Caco-2 (cell line): Measurements from ENCODE around the gene BSPRY. TPM values are rescaled to one million over a fixed set of nuclear protein-coding genes. Genes with fewer than 3 reads are reported as not detected.
"Not testable (repeated sequence)": the region's sequence is repeated elsewhere in the genome, so short reads cannot be mapped to it uniquely, and the experiment has no call there.

Experiments
- BruUV-seq: library from RNA; stranded (reverse); fragments of 400-500 nt; replicated peaks from 2 replicates; lab custom pipeline; 2021; lab: Mats Ljungman, UMichigan
- CTCF ChIA-PET: fragments of 300-600 bp; sonication (Branson Sonifier 250); formaldehyde crosslinking; loops from one replicate; lab custom pipeline; 2022; ENCODE audit warnings: antibody characterized with exemption; lab: Charles Lee
- POLR2A ChIA-PET: fragments of 300-600 bp; sonication (Branson Sonifier 250); formaldehyde crosslinking; loops from one replicate; lab custom pipeline; 2022; ENCODE audit warnings: antibody characterized with exemption; lab: Charles Lee
- DNase-seq, 2 experiments: peaks; one replicate each; pipeline versions ENCODE4 v3.0.0 to v3.0.0-alpha.2; 2020 to 2022
- H3K27me3 ChIP-seq: replicated peaks from 2 replicates; pipeline ENCODE4 v1.6.0; 2011; ENCODE audit warnings: low read length; ENCODE audit not compliant: control insufficient read depth, insufficient read depth
- H3K36me3 ChIP-seq: 2 replicates; pipeline ENCODE4 v1.5.1; 2011; ENCODE audit warnings: low read length; ENCODE audit not compliant: control insufficient read depth, insufficient read depth
- H3K4me1 ChIP-seq: fragments of 250-450 bp; sonication (Bioruptor Pico); 2 replicates; pipeline ENCODE4 v1.5.1; 2020; ENCODE audit warnings: mild to moderate bottlenecking
- H3K4me3 ChIP-seq: 2 replicates; pipeline ENCODE4 v1.5.1; 2011; ENCODE audit warnings: low read depth, mild to moderate bottlenecking, control low read depth, low read length
- H3K9me3 ChIP-seq: fragments of 250-450 bp; sonication (Bioruptor Pico); 2 replicates; pipeline ENCODE4 v1.5.1; 2020; ENCODE audit warnings: mild to moderate bottlenecking, moderate library complexity
- H3K27ac Mint-ChIP-seq: one replicate; pipeline ENCODE4 v1.8.0; 2022; ENCODE audit warnings: mixed read lengths; ENCODE audit not compliant: unreplicated experiment
- H3K27me3 Mint-ChIP-seq: one replicate; pipeline ENCODE4 v1.8.0; 2022; ENCODE audit warnings: mixed read lengths; ENCODE audit not compliant: insufficient read depth, unreplicated experiment
- H3K36me3 Mint-ChIP-seq: one replicate; pipeline ENCODE4 v1.8.0; 2022; ENCODE audit warnings: mild to moderate bottlenecking, mixed read lengths; ENCODE audit not compliant: insufficient read depth, unreplicated experiment
- H3K4me1 Mint-ChIP-seq: one replicate; pipeline ENCODE4 v1.8.0; 2022; ENCODE audit warnings: low read depth, mixed read lengths; ENCODE audit not compliant: unreplicated experiment
- H3K4me3 Mint-ChIP-seq: one replicate; pipeline ENCODE4 v1.8.0; 2022; ENCODE audit warnings: mild to moderate bottlenecking, moderate library complexity, mixed read lengths; ENCODE audit not compliant: unreplicated experiment
- H3K9me3 Mint-ChIP-seq: one replicate; pipeline ENCODE4 v1.8.0; 2022; ENCODE audit warnings: mixed read lengths; ENCODE audit not compliant: unreplicated experiment
- intact Hi-C: fragments of 100-400 bp; cut with micrococcal nuclease; formaldehyde crosslinking; loops from one replicate; pipeline ENCODE4 v1.10.0; 2022; ENCODE audit not compliant: unreplicated experiment
- total RNA-seq: library from RNA; stranded (reverse); gene quantifications from 2 replicates; pipeline ENCODE4 v1.2.3, GENCODE V29; 2022
- TF ChIP-seq, protein P1 (sequence below), 2 experiments: fragments of 200-600 bp in 1 of 2; IDR thresholded peaks; 1 replicate in 1 of 2; 2 replicates in 1 of 2; pipeline versions ENCODE4 v1.5.1 to v1.8.0; 2011 to 2022; ENCODE audit warnings: antibody characterized with exemption in 1 of 2, control low read depth in 1 of 2, inconsistent platforms in 1 of 2, low read depth in 1 of 2, low read length in 1 of 2, mild to moderate bottlenecking in 1 of 2, moderate library complexity in 1 of 2; ENCODE audit not compliant: insufficient read depth in 1 of 2, severe bottlenecking in 1 of 2, unreplicated experiment in 1 of 2

Gene BSPRY
- total RNA-seq, 1 experiment from 2014 or later = 14.7 TPM

DNA sequence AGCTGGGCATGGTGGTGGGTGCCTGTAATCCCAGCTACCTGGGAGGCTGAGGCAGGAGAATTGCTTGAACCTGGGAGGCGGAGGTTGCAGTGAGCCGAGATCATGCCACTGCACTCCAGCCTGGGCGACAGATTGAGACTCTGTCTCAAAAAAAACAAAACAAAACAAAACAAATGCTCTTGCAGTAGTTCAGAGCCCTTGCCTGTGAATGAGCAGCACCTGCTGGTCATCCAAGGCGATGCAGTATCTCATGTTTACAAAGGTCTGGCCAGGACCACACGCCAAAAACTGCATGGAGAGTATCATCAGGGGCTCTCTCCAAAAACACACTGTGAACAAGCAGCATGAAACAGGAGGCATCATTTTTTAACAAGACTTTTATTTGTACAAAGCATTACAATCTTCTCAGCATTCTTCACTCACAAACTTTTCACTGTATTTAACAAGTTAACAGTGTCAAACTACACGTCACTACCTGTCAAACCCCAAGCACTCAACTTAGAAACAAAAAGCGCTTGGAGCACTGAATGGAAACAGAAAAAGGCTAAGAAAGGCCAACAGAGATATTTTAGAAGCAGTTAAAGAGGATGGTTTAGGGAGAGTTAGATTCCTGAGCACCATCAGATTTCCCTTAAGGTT is 57.7 kb downstream of the BSPRY start:
- BruUV-seq, H3K27me3 ChIP-seq, POLR2A ChIA-PET, H3K4me3 ChIP-seq, H3K9me3 ChIP-seq, H3K27ac Mint-ChIP-seq, H3K36me3 ChIP-seq, H3K27me3 Mint-ChIP-seq, H3K9me3 Mint-ChIP-seq, H3K4me1 ChIP-seq: not testable (repeated sequence)
- Mint-ChIP-seq H3K36me3 (peaks cover 56% of the 10 kb centered on the region), H3K4me3 (peak overlapping the region; percentile 27), H3K4me1 (peaks cover 20% of the 10 kb centered on the region)
- intact Hi-C loops = loop anchor here (1.0 kb wide), 2 partner anchors 52 to 98 kb away; no protein-coding TSS in a partner anchor
- DNase-seq = peak; percentile 74 to 79
- TF ChIP-seq, protein P1, sequence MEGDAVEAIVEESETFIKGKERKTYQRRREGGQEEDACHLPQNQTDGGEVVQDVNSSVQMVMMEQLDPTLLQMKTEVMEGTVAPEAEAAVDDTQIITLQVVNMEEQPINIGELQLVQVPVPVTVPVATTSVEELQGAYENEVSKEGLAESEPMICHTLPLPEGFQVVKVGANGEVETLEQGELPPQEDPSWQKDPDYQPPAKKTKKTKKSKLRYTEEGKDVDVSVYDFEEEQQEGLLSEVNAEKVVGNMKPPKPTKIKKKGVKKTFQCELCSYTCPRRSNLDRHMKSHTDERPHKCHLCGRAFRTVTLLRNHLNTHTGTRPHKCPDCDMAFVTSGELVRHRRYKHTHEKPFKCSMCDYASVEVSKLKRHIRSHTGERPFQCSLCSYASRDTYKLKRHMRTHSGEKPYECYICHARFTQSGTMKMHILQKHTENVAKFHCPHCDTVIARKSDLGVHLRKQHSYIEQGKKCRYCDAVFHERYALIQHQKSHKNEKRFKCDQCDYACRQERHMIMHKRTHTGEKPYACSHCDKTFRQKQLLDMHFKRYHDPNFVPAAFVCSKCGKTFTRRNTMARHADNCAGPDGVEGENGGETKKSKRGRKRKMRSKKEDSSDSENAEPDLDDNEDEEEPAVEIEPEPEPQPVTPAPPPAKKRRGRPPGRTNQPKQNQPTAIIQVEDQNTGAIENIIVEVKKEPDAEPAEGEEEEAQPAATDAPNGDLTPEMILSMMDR (IDR thresholded peaks at IDR 0.05; ENCODE audit: insufficient read depth in 1 of 2, low read depth in 1 of 2, low read length in 1 of 2, severe bottlenecking in 1 of 2, unreplicated experiment in 1 of 2) = peak; percentile 88 to 91
- CTCF ChIA-PET = interaction anchor here (1.0 kb wide), 1 partner anchor 132 kb away, joined by 4 read pairs; no protein-coding TSS in a partner anchor

DNA sequence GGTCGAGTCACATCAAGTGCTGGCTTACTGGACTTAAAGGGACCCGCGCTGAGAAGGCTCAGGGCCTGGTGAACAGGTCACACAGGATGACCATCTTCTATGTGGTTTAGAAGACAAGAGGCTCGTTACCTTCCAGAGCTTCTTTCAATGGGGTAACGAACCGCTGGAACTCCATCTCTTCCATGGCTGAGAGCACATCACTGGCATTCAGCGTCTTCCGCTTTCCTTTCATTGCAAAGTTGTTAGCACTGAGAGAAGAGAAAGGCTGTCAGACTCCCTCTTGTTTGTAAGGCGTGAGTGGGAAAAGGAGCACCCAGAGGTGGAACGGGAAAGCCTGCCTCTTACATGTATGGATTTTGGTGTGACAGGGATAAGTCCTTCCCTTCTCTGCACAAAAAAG is 60.1 kb downstream of the BSPRY start:
- TF ChIP-seq, protein P1 (IDR thresholded peaks at IDR 0.05; ENCODE audit: insufficient read depth in 1 of 2, low read depth in 1 of 2, low read length in 1 of 2, severe bottlenecking in 1 of 2, unreplicated experiment in 1 of 2) = no peak
- no peaks in the 10 kb centered on the region for H3K27me3 Mint-ChIP-seq
- ChIA-PET POLR2A (interaction anchor here (1.0 to 1.3 kb wide), 9 partner anchors 9 to 135 kb away, joined by 3 to 15 read pairs (median 4); partner anchors contain the start of genes ALAD, BSPRY, CDC26 and HDHD3), CTCF (interaction anchor here (1.0 to 2.0 kb wide), 6 partner anchors 8 to 248 kb away, joined by 3 to 16 read pairs (median 6); partner anchors contain the start of genes ALAD, CDC26 and PRPF4)
- H3K27ac Mint-ChIP-seq = peak overlapping the region; percentile 98
- peaks cover 3% of the 10 kb centered on the region; the same call in 1 of the 2 replicates for H3K4me1 ChIP-seq
- H3K36me3 ChIP-seq = 0 out of 2 replicates have a peak, but pooled peaks cover 2% of the 10 kb centered on the region
- peak overlapping the region; percentile 89 for H3K4me3 ChIP-seq
- no peaks in the 10 kb centered on the region for H3K9me3 Mint-ChIP-seq
- no peaks in the 10 kb centered on the region for H3K9me3 ChIP-seq
- H3K4me1 Mint-ChIP-seq = peaks cover 20% of the 10 kb centered on the region
- no TSS peak for BruUV-seq
- intact Hi-C loops = no loop called here
- no peaks in the 10 kb centered on the region for H3K27me3 ChIP-seq
- DNase-seq = no peak
- H3K4me3 Mint-ChIP-seq = peak overlapping the region; percentile 88
- H3K36me3 Mint-ChIP-seq = peaks cover 56% of the 10 kb centered on the region

DNA sequence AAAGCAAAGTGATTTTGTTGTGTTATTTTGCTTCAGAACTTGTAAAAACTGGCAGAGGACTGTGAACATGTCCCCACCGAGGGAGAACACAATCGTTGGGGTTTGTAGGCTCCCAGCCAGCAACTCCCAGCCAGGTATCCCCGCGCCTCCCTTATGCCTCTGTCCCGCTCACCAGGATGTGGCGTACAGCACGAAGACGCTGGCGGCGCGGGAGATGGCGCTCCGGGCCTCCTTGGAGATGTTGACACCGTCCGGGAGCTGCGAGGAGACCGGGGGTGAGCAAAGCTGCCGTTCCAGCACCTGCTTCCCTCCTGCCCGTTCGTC is 60.5 kb downstream of the BSPRY start:
- CTCF ChIA-PET = interaction anchor here (0.6 to 2.0 kb wide), 9 partner anchors 9 to 272 kb away, joined by 3 to 16 read pairs (median 5); partner anchors contain the start of genes ALAD, CDC26 and PRPF4
- POLR2A ChIA-PET = interaction anchor here (0.9 to 1.3 kb wide), 11 partner anchors 9 to 182 kb away, joined by 3 to 15 read pairs (median 4); partner anchors contain the start of genes ALAD, BSPRY, CDC26 and HDHD3
- H3K4me3 ChIP-seq = peak overlapping the region; percentile 89
- no peak for DNase-seq
- TF ChIP-seq, protein P1 (IDR thresholded peaks at IDR 0.05; ENCODE audit: insufficient read depth in 1 of 2, low read depth in 1 of 2, low read length in 1 of 2, severe bottlenecking in 1 of 2, unreplicated experiment in 1 of 2) = no peak
- BruUV-seq = no TSS peak
- no peaks in the 10 kb centered on the region for H3K9me3 Mint-ChIP-seq
- H3K27me3 Mint-ChIP-seq = no peaks in the 10 kb centered on the region
- no peaks in the 10 kb centered on the region for H3K9me3 ChIP-seq
- peaks cover 52% of the 10 kb centered on the region for H3K36me3 Mint-ChIP-seq
- H3K27me3 ChIP-seq = no peaks in the 10 kb centered on the region
- H3K4me1 ChIP-seq = peaks cover 3% of the 10 kb centered on the region; the same call in 1 of the 2 replicates
- intact Hi-C loops = loop anchor here (1.0 to 5.0 kb wide), 7 partner anchors 9 to 248 kb away; partner anchors contain the start of genes ALAD, BSPRY, CDC26 and FKBP15
- H3K4me1 Mint-ChIP-seq = peaks cover 20% of the 10 kb centered on the region
- 0 out of 2 replicates have a peak, but pooled peaks cover 2% of the 10 kb centered on the region for H3K36me3 ChIP-seq
- H3K27ac Mint-ChIP-seq = peak overlapping the region; percentile 98
- H3K4me3 Mint-ChIP-seq = peak overlapping the region; percentile 88
